ENCODE data around the gene NEU2.

DNA sequence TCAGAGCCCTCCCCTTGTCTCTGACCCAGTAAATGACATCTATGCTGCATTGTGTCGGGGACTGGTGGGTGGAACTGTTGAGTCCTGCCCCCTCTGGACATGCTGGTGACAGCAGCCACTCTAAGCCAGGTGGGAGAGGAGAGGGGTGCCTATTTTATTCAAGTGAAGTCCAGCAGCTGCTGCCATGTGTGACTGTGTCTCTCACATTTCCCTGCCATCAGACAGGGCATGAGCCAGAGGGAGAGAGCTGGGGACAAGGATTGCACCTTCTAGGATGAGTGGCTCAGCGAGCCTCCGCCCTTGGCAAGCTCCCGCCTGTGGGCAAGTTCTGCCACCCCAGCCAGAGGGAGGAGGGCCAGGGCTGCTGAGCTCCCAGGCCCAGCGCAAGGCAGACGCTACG lies 33.1 kb upstream of the NEU2 start:
- TF ChIP-seq, protein P1, sequence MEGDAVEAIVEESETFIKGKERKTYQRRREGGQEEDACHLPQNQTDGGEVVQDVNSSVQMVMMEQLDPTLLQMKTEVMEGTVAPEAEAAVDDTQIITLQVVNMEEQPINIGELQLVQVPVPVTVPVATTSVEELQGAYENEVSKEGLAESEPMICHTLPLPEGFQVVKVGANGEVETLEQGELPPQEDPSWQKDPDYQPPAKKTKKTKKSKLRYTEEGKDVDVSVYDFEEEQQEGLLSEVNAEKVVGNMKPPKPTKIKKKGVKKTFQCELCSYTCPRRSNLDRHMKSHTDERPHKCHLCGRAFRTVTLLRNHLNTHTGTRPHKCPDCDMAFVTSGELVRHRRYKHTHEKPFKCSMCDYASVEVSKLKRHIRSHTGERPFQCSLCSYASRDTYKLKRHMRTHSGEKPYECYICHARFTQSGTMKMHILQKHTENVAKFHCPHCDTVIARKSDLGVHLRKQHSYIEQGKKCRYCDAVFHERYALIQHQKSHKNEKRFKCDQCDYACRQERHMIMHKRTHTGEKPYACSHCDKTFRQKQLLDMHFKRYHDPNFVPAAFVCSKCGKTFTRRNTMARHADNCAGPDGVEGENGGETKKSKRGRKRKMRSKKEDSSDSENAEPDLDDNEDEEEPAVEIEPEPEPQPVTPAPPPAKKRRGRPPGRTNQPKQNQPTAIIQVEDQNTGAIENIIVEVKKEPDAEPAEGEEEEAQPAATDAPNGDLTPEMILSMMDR (IDR thresholded peaks at IDR 0.05; ENCODE audit: low read depth, low read length), result peak; percentile 31
- no peak for TF ChIP-seq POLR2A (IDR thresholded peaks at IDR 0.05; ENCODE audit: extremely low read depth, insufficient read length)

All from NB4 (cell line).